PFSK-1 (cell line): ENCODE results near the gene PON2.

Experiments
- FOXP2 ChIP-seq: optimal IDR thresholded peaks from 2 replicates; pipeline ENCODE3; 2011; ENCODE audit warnings: borderline replicate concordance, control low read depth, inconsistent platforms; ENCODE audit not compliant: insufficient read depth; ENCODE audit errors: extremely low read length, extremely low read depth
- POLR2AphosphoS5 ChIP-seq: IDR thresholded peaks from 2 replicates; pipeline ENCODE4 v1.6.1; 2012; ENCODE audit warnings: low read depth, mild to moderate bottlenecking, control low read depth, low read length, moderate library complexity
- SIN3A ChIP-seq: IDR thresholded peaks from 2 replicates; pipeline ENCODE4 v1.6.1; 2012; ENCODE audit warnings: mild to moderate bottlenecking, low read length, moderate library complexity, borderline replicate concordance; ENCODE audit not compliant: insufficient read depth
- TAF1 ChIP-seq: IDR thresholded peaks from 2 replicates; pipeline ENCODE4 v1.6.1; 2012; ENCODE audit warnings: low read length, control low read depth, borderline replicate concordance; ENCODE audit not compliant: insufficient read depth
- TF ChIP-seq, protein P1 (sequence below), 2 experiments: IDR thresholded peaks; 2 replicates each; pipeline versions ENCODE4 v1.6.1 to v1.8.0; 2011 to 2012; ENCODE audit warnings: low read depth in 2 of 2, low read length in 2 of 2, control low read depth in 1 of 2, inconsistent platforms in 1 of 2, mild to moderate bottlenecking in 1 of 2, moderate library complexity in 1 of 2; ENCODE audit not compliant: insufficient read depth in 1 of 2

DNA sequence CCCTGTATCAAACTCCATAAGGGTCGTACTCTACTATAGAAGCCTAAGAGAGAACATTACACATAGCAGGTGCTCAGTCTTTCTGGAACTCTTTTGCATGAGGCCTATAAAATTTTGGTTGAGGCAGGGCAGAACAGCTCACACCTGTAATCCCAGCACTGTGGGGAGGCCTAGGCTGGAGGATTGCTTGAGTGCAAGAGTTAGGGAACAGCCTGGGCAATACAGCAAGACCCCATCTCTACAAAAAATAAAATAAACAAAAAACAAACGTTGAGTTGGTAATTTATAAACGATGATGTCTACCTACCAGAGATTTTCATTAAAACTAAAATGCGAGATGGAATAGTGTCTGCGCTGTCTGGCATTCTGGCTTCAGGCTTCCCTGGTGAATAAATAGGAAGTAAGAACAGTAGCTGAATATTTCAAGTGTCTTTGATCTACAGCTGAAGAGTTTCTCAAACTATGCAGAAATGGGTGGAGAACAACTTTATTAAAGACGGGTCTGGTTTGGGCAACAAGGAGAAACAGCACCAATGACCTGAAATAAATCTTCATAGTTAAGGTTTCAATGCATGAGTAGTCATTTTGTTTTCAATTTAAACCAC lies 774 bp downstream of the PON2 start:
- no peak for TF ChIP-seq TAF1
- TF ChIP-seq POLR2AphosphoS5: no peak
- TF ChIP-seq, protein P1, sequence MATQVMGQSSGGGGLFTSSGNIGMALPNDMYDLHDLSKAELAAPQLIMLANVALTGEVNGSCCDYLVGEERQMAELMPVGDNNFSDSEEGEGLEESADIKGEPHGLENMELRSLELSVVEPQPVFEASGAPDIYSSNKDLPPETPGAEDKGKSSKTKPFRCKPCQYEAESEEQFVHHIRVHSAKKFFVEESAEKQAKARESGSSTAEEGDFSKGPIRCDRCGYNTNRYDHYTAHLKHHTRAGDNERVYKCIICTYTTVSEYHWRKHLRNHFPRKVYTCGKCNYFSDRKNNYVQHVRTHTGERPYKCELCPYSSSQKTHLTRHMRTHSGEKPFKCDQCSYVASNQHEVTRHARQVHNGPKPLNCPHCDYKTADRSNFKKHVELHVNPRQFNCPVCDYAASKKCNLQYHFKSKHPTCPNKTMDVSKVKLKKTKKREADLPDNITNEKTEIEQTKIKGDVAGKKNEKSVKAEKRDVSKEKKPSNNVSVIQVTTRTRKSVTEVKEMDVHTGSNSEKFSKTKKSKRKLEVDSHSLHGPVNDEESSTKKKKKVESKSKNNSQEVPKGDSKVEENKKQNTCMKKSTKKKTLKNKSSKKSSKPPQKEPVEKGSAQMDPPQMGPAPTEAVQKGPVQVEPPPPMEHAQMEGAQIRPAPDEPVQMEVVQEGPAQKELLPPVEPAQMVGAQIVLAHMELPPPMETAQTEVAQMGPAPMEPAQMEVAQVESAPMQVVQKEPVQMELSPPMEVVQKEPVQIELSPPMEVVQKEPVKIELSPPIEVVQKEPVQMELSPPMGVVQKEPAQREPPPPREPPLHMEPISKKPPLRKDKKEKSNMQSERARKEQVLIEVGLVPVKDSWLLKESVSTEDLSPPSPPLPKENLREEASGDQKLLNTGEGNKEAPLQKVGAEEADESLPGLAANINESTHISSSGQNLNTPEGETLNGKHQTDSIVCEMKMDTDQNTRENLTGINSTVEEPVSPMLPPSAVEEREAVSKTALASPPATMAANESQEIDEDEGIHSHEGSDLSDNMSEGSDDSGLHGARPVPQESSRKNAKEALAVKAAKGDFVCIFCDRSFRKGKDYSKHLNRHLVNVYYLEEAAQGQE (IDR thresholded peaks at IDR 0.05; ENCODE audit: insufficient read depth in 1 of 2, low read depth in 2 of 2, low read length in 2 of 2): no peak
- no peak for TF ChIP-seq SIN3A
- no peak for TF ChIP-seq FOXP2
